ENCODE results near the gene ZNF423.
"Not testable (repeated sequence)": the region's sequence is repeated elsewhere in the genome, so short reads cannot be mapped to it uniquely, and the experiment has no call there.

The ZNF423 gene

DNA sequence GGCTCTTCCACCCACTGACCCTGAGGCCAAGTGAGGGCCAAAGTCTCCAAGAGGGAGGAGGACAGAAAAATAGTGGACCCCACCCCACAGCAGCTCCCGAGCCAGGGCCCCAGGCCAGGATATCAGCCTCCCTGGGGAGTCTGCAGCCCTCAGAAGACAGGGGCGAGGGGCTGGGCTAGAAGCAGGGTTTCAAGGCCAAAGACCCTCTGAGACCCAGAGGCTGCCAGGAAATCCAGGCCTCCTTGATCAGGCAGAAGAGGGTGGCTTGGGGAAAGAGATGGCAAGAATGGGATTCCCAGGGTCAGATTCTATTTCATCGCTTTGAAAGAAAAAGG lies 156.1 kb downstream of the ZNF423 start:
- DNase-seq (ENCODE audit: low read depth in 4 of 4, low spot score in 1 of 4) = no peak

DNA sequence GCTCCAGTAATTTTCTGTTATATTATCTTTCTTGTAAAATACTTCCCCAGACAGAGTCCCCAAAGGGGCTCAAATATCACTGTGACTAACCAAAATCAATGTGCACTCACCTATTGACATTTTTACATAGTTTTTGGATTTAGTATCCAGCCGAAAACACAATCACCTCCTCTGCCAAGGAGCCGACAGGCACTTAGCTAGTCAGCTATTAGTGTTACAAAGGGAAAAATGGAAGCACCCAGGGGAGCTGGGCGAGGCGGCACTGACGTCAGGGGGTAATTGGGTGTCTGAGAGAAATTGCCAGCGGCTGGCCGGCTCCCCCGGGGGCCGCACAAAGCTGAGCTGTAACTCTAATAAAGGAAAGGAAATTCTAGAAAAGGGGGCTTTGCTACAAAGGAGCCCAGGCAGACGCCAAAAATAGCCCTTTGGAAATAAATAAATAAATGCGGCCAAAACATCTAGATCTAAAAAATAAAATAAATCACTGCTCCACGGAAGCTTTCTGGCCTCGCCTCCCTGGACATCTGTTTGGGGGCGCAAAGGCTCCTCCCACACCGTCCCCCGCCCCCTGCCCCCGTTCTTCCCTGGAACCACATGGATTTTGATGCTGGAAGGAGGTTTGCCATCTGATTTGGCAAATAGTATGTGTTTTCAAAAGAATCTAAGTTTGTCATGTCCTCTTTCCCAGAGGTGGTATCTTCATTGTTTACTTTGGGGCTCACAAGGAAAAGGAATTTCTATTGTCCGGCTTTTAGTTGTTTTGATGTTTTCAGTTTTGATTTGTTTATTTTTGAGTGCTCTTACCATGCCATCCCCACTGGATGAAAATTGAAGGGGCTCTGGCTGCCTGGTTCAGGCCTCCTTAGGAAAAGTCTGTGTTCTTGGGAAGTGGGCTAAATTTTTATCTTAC lies 156.7 kb downstream of the ZNF423 start:
- no peak for DNase-seq (ENCODE audit: low read depth in 4 of 4, low spot score in 1 of 4)

DNA sequence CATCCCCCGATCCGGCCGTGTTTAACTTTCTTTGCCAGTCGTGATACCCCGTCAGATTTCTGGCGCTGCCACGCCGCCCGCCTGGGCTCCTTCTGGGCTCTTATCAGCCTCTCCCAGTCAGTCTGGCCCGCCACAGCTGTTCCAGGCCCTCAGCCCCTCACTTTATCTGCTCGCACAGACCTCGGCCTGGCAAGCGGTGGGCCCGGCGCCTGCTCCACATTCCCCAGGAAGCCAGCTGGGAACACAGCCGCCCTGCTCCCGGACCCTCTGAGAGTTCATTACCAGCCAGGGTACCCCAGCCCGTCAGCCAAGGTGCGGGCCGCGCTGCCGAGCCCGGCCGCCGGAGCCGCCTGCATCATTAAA lies 157.5 kb downstream of the ZNF423 start:
- DNase-seq (ENCODE audit: low read depth in 4 of 4, low spot score in 1 of 4) = no peak

DNA sequence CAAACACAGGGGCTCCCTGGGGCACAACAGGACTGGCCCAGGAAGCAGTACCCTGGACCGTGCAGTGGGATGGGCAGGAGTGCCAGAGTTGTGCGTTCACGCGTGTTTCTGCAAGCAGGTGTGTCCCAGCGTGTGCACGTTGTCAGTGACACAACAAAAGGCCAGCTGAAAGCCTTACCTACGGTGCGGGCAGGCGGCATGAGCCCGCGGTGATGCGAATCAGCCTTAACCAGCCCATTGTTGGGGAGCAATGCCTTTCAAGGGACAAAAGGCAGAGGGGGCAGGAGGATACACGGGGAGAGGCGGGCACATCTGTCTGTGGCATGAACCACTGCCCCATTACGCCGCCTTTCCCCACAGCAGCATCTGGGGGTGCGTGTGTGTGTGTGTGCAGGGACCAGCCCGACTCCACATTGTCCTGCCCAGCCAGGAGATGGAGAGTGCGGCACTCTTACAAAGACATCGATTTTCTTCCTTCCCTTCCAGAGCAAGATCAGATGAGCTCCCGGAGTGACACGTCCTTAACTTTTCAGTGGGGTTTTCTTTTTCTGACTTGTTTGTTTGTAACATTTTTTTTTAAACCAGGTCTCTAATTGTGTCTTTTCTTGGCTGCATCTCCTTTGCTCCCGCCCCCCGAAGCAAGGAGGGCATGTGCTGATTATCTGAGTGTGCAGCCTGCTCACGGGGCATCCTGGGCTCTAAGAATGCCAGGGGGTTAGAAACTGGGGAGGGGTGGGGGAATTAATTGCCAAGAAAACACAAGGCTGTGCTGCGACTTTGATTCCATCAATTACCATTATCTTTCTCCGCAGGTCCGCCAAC lies 158.1 kb downstream of the ZNF423 start:
- DNase-seq (ENCODE audit: low read depth in 4 of 4, low spot score in 1 of 4) = no peak

DNA sequence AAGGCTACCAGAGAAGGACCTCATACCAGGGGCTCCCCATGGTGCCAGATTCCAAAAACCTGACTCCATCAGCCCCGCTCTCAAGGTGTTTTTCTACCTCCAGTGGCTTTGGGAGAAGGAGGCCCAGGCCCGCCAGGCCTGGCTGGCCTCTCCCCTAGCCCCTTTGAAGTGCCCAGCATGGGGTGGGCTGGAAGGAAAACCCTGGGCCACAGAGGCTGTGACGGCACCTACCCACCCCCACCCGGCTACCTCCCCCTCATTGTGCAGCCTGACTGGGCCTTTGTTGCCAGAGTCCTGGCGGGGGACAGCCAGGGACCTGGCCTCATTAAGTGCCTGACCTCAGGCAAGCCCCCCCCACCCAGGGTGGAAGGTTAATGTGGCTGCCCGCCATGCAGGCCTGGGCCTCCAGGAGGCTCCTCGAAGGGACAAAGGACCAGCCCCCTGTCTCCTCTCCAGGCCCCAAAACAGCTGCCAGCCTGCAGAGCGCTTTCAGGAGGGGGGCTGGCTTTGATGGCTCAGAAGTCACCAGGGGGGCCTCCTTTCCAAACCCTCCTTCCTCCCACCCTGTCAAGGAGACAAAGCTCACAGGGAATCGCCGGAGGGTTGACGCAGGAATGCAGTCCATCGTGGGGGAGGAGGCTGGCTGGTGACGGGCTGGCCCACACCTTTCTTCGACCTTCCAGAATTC lies 159.4 kb downstream of the ZNF423 start:
- DNase-seq (ENCODE audit: low read depth in 4 of 4, low spot score in 1 of 4) = no peak

DNA sequence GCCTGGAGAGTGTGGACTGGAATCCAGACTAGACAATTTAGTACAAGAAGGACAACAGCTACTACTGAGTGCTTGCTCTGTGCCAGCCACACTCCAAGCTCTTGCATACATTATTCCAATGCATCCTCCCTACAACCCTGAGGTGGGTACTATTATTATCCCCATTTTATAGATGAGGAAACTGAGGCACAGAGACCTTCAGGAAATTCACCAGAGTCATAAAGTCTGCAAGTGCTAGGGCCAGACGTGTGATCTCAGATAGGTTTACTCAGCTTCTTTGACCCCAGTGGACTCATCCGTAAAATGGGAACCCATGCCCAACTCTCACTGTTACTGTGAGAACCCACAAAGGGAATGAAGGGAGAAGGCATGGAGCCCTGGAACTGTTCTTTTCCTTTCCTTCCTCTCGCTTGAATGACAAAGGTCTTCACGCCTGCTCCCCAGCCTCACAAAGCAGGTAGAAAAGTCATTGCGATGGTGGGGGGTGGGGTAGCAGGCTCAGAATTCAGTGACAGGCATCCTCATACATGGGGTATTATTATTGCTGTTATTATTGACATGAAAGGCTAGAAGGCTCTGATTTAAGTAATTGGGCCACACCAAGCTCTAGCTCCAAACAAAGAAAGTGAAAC lies 160.0 kb downstream of the ZNF423 start:
- no peak for DNase-seq (ENCODE audit: low read depth in 4 of 4, low spot score in 1 of 4)

DNA sequence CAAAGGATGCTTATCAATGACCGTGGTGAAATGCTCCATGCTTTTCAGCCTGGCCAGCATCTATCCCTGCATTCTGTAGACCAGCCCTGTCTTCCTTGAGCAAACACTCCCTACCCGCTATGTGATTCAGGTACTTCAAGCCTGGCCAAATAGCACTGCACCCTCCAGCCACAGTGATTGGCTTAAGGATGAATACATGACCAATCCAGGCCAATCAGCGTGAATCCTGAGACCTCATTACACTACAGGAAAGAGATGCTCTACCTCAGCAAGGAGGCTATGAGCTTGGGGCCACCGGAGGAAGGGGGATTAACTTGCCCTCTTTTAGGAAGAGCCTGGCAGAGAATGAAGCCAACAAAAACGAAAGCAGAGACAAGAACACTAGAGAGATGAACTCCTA lies 162.5 kb downstream of the ZNF423 start:
- no peak for DNase-seq (ENCODE audit: low read depth in 4 of 4, low spot score in 1 of 4)

DNA sequence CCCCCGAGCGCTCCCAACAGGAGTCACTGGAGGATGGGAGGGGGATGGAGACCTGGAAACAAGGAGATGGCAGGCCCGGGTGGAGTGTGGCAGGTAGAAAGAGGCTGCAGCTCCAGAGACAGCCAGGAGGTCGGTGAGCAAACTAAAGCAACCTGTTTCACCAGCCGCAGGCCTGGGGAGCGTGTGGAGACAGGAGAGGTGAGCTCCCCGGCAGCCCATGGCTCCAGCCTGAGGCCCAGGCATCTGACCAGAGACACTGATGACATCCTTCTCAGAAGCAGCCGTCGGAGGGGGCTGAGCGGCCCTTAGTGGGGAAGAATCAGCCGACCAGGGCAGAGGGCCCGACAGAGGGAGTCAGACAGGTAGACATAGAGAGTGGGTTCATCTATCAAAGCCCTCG lies 165.1 kb downstream of the ZNF423 start:
- no peak for DNase-seq (ENCODE audit: low read depth in 4 of 4, low spot score in 1 of 4)

DNA sequence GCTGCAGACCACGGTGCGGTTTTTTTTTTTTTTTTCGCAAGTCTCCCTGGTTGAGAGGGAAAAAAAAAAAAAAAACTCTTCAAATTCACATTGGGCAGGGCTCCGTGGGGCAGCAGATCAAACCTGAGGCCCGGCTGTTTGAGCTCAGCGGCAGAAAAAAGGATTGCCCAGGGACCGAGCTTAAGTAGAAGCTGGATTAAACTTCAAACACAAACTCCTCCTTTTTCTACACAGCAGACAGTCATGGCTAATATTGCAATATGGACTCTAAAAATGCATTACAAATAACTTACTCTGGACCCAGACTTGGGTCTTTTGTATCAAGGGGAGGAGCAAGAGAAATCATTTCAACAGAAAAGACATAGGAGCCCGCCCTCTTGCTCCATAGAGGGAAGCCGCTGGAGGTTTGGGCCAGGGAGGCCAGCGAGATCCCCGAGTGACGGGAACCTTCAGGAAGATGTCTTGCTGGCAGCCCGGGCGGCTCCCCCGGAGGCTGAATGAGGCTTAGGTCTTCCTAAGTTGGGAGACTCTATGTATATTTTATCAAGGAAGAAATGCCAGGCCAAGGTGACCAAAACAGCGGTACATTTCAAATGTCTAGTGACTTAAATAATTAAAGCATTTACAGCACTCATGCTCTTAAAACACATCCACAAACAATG lies 167.7 kb downstream of the ZNF423 start:
- no peak for DNase-seq (ENCODE audit: low read depth in 4 of 4, low spot score in 1 of 4)

DNA sequence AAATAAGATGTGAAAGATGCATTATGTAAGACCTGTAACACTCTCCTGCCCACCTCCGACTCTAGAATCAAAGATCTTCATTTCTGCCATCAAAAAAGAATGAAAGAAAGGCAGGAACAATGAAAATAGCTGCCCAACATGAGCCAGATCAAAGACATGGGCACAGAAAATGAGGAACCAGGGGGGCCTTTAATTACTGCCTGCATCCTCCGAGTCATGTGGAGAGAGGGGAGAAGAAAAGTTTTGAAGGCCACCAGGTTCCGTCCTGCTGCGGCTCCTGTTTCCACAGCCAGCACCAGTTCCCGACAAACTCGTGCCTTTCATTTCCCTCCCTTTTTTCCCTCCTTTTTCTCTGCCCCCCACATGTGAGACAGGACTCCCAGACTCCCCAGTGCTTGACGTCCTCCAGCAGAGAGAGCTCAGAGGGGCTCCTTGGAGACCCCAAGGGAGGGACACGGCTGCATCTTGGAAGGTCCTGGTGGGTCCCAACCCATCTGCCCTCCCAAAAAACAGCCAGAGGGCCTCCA lies 168.4 kb downstream of the ZNF423 start:
- no peak for DNase-seq (ENCODE audit: low read depth in 4 of 4, low spot score in 1 of 4)

DNA sequence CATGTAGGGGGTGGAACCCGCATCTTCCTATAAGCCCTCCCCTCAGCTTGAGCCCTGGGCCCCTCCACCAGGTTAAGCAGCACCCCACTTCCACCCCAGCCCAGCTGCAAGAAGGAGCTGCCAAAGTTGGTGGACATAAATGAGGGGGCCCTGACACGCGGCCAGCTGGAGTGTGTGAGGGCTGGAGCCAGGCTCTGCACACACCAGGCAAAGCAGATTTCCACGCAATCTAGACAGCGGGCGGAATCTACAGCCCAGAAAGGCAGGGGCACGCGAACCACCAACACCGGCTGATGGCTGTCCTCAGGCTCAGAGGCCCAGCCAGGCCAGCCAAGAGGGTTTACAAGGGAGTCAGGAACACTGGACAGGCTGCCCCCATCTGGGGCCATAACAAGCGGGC lies 171.2 kb downstream of the ZNF423 start:
- no peak for DNase-seq (ENCODE audit: low read depth in 4 of 4, low spot score in 1 of 4)

DNA sequence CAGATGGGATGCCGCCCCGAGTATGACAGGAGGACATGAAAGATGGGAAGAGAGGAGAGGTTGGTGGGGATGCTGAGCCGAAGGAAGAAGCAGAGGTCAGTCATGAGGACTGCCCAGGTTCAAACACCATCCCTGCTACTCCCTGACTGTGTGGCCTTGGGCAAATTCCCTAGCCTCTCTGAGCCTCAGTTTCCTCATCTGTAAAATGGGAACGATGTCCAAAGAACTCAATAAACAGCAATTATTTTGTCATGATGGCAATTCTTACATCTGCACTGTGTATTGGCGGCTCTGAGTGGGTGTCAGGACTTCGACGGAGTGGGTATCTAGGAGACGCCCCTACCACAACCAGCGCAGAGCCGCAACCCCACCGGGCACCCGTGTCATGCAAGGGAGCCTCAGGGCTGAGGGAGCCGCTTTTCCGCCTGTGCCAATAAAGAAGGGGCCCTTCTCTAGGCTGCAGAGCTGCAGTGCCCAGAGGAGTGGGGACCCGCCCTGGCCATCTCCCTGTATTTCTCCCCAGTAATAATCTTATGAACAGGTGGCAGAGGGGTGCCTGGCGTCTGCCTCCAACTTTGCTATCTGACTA lies 173.2 kb downstream of the ZNF423 start:
- DNase-seq (ENCODE audit: low read depth in 4 of 4, low spot score in 1 of 4) = no peak

DNA sequence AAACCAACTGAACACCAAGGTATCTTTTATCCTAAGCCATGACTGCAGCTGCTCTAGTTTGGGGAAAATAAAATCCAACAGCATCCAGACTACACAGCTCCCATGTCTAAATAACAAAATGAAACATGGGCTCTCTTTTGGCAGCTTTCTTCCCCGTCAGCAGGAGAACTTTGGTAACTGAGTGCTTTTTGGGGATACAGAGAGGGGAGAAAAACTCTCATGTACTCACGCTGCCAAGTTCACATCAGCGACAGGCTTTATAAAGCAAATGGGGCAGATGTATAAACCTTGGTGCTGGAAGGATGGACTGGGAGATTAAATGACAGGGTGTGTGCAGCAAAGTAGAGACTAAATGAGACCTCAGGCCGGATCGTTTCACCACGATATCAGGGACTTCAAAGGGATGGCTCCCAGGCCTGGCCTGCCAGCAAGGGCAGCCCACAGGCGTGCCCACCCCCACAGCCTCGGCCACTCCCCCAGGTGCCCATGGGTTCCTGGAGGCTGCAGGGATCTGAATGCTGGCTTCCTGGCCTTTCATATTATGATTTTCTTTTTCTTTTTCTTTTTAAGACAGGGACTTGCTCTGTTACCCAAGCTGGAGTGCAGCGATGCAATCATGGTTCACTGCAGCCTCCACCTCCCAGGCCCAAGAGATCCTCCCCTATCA lies 174.6 kb downstream of the ZNF423 start:
- DNase-seq (ENCODE audit: low read depth in 4 of 4, low spot score in 1 of 4) = no peak

DNA sequence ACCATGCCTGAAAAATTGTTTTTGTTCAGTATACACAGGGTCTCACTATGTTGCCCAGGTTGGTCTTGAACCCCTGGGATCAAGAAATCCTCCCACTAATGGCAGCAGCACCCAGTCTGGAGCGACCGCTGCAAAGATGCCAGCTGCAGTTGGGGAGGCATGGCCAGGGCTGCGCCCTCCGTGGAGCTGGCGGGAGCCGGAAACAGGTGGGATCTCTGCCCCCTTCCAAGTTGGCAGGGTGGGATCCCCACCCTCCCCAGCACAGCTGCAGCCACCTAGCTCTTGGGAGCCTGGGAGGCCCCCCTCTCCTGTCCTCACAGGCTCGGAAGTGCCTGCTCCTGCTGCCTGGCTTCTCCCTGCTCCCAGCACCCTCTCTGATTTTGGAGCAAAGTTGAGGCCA lies 176.8 kb downstream of the ZNF423 start:
- DNase-seq (ENCODE audit: low read depth in 4 of 4, low spot score in 1 of 4) = no peak

DNA sequence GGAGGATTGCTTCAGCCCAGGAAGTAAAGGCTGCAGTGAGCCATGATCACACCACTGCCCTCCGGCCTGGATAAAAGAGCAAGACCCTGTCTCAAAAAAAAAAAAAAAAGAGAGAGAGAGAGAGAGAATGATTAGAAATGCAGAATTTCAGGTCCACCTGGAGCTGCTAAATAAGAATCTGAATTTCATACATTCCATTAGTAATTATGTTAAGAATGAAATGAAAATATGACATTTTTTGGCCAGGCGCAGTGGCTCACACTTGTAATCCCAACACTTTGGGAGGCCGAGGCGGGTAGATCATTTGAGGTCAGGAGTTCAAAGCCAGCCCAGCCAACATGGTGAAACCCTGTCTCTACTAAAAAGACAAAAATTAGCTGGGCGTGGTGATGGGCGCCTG lies 178.3 kb downstream of the ZNF423 start:
- DNase-seq (ENCODE audit: low read depth in 4 of 4, low spot score in 1 of 4) = not testable (repeated sequence)

DNA sequence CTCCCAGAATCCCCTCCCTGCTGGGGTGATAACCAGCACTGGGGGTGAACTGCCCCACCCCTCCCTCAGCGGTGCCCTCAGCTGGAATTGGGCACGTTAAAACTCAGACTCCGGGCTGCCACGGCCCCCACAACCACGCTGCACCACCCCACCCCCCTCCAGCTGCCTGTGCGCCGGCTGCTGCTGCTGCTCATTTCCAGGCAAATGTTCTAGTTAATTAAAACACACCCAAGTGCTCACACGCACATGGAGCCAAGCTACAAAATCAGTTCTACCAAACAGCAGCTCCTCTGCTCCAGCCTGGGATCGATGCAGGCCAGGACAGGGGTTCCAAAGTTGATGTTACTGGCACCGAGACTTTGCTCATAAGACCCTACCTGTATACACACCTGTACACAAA lies 180.5 kb downstream of the ZNF423 start:
- no peak for DNase-seq (ENCODE audit: low read depth in 4 of 4, low spot score in 1 of 4)

DNA sequence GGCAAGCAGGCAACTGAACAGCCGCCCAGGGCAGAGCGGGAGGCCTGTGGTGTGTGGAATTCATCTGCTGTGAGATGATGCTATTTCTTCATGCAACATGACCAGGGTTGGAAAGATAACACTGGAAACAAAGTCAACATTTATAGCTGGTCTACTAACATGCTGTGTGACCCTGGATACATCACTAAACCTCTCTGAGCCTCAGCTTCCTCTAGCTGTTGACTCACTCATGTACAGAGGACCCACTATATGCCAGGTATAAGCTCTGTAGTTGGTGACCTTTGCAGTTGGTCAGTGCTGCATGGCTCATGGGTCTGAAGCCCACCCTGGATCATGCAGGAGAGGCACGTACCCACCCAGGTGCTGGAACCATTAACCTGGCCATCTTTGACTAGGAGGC lies 180.9 kb downstream of the ZNF423 start:
- DNase-seq (ENCODE audit: low read depth in 4 of 4, low spot score in 1 of 4) = no peak

DNA sequence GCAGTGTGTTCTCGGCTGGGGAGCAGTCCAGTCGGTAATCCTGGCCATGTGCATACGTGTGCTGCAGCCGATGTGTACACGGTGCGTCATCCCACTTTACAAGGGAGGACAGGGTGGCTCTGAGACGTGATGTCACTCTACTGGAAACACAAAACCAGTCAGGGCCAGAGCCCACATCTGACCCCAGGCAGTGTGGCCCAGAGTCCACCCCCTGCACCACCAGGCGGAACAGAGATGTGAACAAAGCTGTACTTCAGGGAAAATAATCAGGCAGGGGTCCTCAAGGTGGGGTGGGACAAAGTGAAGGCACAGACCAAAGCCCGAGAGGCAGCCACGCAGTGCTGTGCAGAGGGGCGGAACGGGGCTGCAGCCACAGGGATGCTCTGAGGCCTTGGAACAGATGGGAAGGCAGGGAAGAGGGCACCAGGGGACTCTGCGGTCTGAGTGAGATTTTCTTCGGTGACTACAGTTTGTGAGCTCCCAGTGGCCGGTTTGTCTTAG lies 181.5 kb downstream of the ZNF423 start:
- DNase-seq (ENCODE audit: low read depth in 4 of 4, low spot score in 1 of 4) = no peak

DNA sequence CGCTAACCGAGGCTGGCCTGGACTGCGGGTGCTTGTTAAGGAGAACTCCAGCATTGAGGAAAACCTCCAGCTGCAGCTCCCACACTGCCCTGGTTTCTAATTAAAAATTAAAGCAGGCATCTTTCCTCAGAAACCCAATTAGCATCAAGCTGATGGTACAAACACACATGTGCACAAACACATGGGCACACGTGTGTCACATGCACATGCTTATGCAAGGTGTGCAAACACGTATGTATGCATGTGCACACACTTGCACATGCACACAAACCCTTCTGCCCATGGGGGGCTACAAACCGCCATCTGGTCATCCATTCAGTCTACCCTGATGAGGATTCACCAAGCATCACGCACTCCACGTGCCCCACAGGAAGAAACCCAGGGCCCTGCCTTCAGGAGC lies 182.5 kb downstream of the ZNF423 start:
- no peak for DNase-seq (ENCODE audit: low read depth in 4 of 4, low spot score in 1 of 4)

DNA sequence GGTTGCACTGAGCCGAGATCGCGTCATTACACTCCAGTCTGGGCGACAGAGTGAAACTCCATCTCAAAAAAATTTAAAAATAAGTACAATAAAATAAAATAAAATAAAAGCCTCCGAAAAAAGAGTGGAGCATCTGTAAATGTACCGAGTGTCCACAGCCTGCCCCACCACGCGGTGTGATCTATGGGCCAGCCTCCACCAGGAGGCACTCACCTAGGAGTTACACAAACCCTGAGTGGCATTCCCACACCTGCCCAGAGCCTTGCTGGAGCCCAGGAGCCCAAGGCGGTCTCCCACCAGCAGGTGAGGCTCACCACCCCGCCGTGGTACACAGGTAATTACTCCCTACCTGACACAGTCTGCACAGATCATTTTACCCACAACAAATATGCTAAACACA lies 183.2 kb downstream of the ZNF423 start:
- DNase-seq (ENCODE audit: low read depth in 4 of 4, low spot score in 1 of 4) = no peak

Measured in stimulated activated CD4-positive, alpha-beta T cell treated with anti-CD3 and anti-CD28 coated beads, Interleukin-1b, Interleukin-23, amount 100 ng/mL, for 24 hours (primary cell).